Cardiac septum (tissue), 1 donor: Measurements from ENCODE around the gene TAPBP. TPM values are rescaled to one million over a fixed set of nuclear protein-coding genes. Genes with fewer than 3 reads are reported as not detected.

Source experiments
- DNase-seq: peaks from one replicate; pipeline ENCODE4 v3.0.0-alpha.2; 2020; ENCODE audit warnings: low spot score
- intact Hi-C: fragments of 100-400 bp; cut with DNase I; formaldehyde crosslinking; loops from one replicate; pipeline ENCODE4 v1.14.0; 2022
- microRNA-seq: library from miRNA; unstranded; fragments of <30 nt; microRNA quantifications from one replicate; pipeline ENCODE4 v1.2.0, GENCODE V29; 2020
- total RNA-seq: library from RNA; stranded (reverse); fragmentation: NEBNext Ultra II Directional; extraction: Animal tissue kit (Norgen Biotek cat#: 25700); gene quantifications from one replicate; pipeline ENCODE4 v1.2.1, GENCODE V29; 2021
- donor health status: DM: no; HTN: no; CAD: no.

TAPBP gene
- total RNA-seq, 1 donor from 2014 or later = 85.8 TPM

DNA sequence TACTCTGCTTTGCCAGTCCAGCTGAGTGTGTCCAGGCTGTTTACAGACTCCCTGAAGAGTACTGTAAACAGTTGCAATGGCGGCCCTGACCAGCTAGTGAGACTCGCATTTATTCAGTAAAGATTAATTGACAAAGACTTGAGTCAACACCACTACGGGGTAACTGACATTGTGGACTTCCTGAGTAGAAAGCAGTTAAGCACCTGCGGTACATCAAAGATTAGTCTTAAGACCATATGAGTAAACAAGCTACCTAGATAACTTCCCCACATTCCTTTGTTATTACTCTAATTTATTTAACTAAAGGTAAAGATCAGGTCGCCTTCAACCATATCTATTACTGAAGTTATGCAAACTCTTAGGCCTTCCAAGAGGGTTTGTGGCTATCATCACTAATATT is 54.8 kb downstream of the TAPBP start:
- intact Hi-C loops = no loop called here
- DNase-seq = no peak

DNA sequence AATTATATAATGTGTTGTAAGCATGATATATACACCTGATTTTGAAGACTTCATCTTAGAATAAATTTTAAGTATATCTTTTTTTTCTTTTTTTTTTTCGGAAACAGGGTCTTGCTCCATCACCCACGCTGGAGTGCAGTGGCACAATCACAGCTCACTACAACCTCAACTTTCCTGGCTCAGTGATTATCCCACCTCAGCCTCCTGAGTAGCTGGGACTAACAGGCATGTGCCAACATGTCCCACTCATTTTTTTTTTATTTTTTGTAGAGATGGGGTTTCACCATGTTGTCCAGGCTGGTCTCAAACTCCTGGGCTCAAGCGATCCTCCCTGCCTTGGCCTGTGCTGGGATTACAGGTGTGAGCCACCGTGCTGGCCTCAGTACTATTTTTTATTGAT is 59.3 kb downstream of the TAPBP start:
- DNase-seq = no peak
- intact Hi-C loops = no loop called here

DNA sequence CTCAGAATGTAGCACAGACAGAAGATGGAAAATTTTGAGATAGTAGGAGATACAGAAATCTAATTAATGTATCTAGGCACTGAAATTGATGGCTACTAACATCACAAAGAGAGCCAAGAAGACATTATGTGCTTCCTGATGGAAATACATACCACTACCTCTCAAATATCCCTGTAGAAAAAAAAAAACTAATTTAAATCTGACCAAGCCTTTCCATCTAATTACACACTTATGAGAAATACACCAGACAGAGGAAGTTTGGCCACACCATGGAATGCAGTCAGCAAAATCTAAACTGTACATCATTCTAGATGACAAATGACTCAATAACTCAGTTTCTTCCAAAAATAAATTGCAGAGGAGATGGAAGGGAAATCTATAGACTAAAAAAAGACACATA is 61.1 kb downstream of the TAPBP start:
- intact Hi-C loops = no loop called here
- DNase-seq = no peak

DNA sequence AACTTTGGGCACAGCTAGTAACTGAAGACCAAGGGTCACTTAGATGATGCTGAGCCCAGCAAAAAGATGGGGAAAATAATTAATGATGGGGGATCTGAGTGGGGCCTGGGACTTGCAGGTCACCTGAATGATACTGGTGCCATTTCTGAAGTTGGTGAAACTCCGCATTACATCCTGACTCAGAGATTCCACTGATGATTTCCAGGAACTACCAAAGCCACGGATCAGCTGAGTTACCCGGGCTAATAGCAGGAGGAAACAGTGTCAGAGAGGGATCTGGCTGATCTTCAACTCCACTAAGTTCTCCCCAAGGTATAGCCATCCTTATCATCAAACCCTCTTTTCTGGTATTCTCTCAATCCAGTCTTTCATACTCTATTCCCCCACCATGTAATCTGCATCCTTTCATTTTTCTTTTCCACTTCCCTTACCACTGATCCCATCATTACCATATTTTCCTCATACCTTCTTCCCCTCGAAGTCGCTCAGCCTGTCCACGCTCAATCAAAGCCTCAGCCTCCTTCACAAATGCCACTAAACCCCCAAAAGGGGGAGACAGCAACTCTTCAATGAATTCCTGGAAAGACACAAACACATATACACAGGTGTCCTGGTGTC is 62.4 kb downstream of the TAPBP start:
- intact Hi-C loops = no loop called here

DNA sequence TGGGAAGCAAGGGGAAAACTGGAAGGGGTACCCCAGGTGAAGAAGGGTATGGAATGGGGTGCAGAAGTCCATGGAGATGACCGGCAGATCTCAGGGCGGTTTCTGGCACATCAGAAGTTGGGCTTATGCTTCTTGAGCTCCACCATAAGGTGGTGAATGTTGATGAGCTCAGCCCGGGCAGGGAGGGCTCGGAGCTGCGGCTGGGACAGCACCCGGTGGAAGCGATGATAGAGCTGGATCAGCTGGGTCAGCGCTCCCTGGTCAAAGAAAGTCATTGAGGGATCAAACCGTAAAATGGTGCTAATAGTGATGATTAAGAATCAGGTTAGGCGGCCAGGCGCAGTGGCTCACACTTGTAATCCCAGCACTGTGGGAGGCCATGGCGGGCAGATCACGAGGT is 63.1 kb downstream of the TAPBP start:
- DNase-seq = no peak
- intact Hi-C loops = no loop called here

More for the DNA sequence above, 62.4 kb downstream of the TAPBP start:
- DNase-seq = no peak

DNA sequence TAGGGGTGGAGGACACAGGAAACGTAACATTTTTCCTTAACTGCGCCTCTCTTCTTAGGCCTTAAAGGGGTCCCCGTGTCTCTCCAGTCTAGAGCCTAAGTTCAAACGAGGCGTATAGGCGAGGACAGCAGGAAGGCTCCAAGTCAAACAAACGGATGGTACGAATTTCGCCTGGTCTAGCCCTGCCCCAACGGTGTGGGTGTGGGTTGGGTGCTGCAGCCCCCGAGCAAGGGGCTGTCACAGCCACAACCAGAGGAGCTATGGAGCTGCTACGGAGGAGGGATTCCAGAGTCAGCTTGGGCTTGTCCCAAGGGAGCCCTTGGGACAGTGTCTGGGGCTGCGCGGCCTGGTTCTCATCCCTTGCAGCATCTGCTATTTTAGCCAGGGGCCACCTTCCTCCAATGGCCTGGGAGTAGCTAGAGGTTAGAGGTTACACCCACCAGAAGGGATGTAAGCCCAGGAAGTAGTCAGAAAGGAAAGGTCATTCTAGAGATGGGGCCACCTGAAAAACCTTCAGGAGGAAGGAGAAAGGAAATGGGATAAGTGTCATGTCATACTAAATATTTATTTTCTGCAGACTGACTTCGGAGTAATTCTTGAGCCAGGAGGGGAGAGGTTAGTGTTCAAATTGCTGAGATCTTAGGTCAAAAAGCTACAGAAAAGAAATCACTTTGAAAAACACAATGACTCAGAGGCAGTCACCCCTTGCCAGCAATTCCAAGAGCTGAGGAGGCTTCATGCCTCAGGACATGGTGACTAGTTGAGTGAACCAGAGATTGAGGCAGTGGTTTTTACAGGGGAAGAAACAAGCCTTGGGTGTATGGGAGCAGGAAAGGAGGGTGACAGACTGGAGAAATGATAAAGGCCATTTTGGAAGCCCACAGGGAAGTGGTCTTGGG is 63.9 kb downstream of the TAPBP start:
- intact Hi-C loops = loop anchor here (1.0 to 5.0 kb wide), 6 partner anchors 37 to 233 kb away; partner anchors contain the start of genes HSD17B8, RGL2, RXRB and SLC39A7
- no peak for DNase-seq

Small RNAs within 50 kb of the gene (microRNA-seq; reads per million reads assigned to microRNA genes)
- gene MIR6834 (not detected), gene MIR6873 (not detected)

Other genes starting within 250 kb of the TAPBP start
- gene HLA-DPA1, start 240.4 kb downstream of the TAPBP start, total RNA-seq = 35.8 TPM
- 32.8 TPM for gene HLA-DPB1, start 238.1 kb downstream of the TAPBP start, total RNA-seq
- 1.7 TPM for gene COL11A2, start 121.6 kb downstream of the TAPBP start, total RNA-seq
- gene RXRB, start 113.4 kb downstream of the TAPBP start, total RNA-seq = 33.5 TPM
- gene SLC39A7, start 113.2 kb downstream of the TAPBP start, total RNA-seq = 62.4 TPM
- gene HSD17B8, start 109.4 kb downstream of the TAPBP start, total RNA-seq = 9.9 TPM
- gene RING1, start 105.6 kb downstream of the TAPBP start, total RNA-seq = 24.5 TPM
- gene VPS52, start 42.2 kb downstream of the TAPBP start, total RNA-seq = 32.5 TPM
- gene RPS18, start 42.0 kb downstream of the TAPBP start, total RNA-seq = 753 TPM
- gene B3GALT4, start 37.0 kb downstream of the TAPBP start, total RNA-seq = 9.3 TPM
- 18.8 TPM for gene WDR46, start 24.8 kb downstream of the TAPBP start, total RNA-seq
- 35.1 TPM for gene PFDN6, start 24.5 kb downstream of the TAPBP start, total RNA-seq
- 46.9 TPM for gene RGL2, start 15.1 kb downstream of the TAPBP start, total RNA-seq
- gene ZBTB22, start 3.7 kb upstream of the TAPBP start, total RNA-seq = 19.9 TPM
- 19.8 TPM for gene DAXX, start 8.9 kb upstream of the TAPBP start, total RNA-seq
- 0.24 TPM for gene KIFC1, start 77.7 kb upstream of the TAPBP start, total RNA-seq
- 74.8 TPM for gene PHF1, start 96.9 kb upstream of the TAPBP start, total RNA-seq
- gene CUTA, start 104.0 kb upstream of the TAPBP start, total RNA-seq = 94.6 TPM
- gene SYNGAP1, start 106.0 kb upstream of the TAPBP start, total RNA-seq = 9.0 TPM
- 4.5 TPM for gene ZBTB9, start 140.5 kb upstream of the TAPBP start, total RNA-seq